ENCODE data around the gene VPS37C.
"Not testable (repeated sequence)": the region's sequence is repeated elsewhere in the genome, so short reads cannot be mapped to it uniquely, and the experiment has no call there.

Gene VPS37C

GRCh38 chr11:61174273-61174672 lies 13.0 kb upstream of the VPS37C start:
- DNase-seq: no peak

GRCh38 chr11:61173456-61173855 lies 12.2 kb upstream of the VPS37C start:
- DNase-seq: no peak

- DNase-seq: no peak
Measured at GRCh38 chr11:61172888-61173287, 11.7 kb upstream of the VPS37C start.

- DNase-seq: no peak
Measured at GRCh38 chr11:61172356-61172755, 11.1 kb upstream of the VPS37C start.

GRCh38 chr11:61171907-61172306 lies 10.7 kb upstream of the VPS37C start:
- no peak for DNase-seq

- no peak for DNase-seq
Measured at GRCh38 chr11:61170566-61170965, 9.3 kb upstream of the VPS37C start.

- DNase-seq: no peak
Measured at GRCh38 chr11:61168800-61169199, 7.6 kb upstream of the VPS37C start.

- no peak for DNase-seq
Measured at GRCh38 chr11:61168042-61168688, 6.9 kb upstream of the VPS37C start.

GRCh38 chr11:61166331-61166730 lies 5.1 kb upstream of the VPS37C start:
- DNase-seq: not testable (repeated sequence)

DNA sequence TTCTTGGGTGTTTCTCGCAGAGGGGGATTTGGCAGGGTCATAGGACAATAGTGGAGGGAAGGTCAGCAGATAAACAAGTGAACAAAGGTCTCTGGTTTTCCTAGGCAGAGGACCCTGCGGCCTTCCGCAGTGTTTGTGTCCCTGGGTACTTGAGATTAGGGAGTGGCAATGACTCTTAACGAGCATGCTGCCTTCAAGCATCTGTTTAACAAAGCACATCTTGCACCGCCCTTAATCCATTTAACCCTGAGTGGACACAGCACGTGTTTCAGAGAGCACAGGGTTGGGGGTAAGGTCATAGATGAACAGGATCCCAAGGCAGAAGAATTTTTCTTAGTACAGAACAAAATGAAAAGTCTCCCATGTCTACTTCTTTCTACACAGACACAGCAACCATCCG lies 4.6 kb upstream of the VPS37C start:
- DNase-seq: not testable (repeated sequence)

DNA sequence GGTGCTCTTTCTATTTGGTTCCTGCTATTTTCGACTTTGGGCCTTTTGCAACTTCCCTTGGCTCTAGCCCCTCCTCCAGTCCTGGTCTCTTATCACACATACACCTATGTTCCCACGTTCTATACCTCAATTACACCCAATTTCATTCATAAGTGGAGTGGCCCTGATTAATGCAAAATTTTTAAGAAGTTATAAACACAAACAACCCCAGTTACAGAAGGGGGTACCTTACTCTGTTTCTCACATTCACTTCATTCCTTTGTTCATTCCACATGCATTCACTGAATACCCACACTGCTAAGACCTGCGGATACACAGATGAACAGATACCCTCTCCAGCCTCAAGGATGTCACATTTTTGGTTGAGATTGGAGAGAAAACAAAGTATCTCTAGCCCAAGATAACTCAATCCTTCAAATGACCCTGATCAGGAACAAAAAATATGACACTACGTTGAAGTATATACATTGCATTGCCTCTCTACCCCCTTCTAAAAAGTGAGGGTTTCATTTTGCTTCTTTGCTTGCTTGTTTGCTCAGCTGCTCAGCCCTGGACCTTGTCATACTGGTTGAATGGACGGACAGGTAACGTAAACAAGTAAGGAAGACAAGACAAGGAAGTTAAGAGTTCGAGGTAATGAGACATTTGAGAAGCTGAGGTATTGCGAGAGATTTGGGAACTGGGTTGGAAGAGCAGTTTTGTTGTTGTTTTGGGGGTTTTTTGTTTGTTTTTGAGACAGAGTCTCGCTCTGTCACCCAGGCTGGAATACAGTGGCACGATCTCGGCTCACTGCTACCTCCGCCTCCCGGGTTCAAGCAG lies 3.6 kb upstream of the VPS37C start:
- DNase-seq: no peak

DNA sequence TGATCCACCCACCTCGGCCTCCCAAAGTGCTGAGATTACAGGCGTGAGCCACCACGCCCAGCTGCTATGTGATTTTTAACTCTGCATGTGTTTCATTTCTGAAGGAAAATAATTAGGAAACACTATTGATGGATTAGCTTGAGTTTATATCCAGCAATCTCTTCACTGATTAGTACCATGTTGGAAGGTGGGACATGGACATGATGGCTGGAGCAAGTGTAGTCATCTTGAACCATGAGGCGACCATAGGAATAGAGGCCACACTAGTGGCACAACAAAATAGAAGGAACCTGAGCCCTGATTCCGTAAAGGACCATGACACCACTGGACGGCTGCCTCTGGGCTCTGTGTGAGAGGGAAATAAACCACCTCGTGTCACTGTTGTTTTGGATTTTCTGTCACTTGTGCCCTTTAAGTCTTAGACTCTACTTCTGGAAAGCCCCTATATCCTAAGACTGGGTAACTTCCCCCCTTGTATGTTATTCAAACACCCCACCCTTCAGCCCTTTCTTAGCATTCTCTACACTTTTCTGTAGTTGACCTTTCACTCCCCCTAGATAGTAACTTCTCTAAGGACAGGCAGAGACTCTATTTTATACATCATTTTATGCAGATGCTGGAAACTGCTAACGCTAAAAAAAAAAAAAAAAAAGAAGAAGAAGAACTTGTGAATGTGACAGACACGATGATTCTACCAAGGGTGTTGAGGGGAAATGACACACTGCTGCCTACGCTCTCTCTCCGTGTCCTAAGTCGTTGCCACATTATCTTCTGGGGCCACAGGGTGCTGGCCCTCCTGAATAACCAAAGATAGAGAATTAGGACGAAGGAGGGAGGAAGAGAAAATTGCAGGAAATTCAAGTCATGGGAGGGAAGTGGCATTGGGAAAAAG lies 2.7 kb upstream of the VPS37C start:
- DNase-seq: no peak

GRCh38 chr11:61163021-61163420 lies 1.8 kb upstream of the VPS37C start:
- no peak for DNase-seq

- DNase-seq: no peak
Measured at GRCh38 chr11:61162092-61162941, 1.1 kb upstream of the VPS37C start.

DNA sequence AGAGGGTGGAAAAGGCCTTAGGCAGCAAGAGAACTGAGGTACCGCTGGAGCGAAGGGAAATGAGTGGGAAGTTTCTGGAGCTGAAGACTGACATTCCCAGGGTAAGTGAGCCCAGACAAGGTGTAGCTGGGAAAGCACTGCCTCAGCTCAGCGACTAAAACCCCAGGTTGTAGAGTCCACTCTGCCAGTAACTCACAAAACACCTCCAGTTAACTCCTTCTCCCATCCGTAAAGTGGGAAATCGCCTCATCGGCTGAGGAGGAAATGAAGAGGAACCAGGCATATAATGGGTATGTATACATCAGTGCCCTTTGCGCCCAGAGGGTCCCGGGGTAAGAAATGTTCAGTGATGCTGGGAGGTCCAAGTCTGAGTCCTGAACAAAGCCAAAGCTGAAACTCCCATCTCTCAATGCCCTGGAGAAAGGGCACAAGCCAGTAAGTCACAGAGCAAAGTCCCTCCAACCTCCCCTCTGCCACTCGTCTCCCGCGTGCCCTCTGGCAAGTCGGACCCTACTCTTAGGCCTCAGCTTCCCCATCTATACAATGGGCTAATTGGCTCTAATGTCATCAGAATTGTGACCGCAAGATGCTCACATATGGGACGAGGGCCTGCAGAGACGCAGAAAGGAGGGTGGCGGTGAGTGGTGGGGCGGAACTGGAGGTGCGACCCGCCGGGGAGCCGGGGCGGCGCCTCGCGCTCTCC lies 588 bp downstream of the VPS37C start:
- DNase-seq: no peak

DNA sequence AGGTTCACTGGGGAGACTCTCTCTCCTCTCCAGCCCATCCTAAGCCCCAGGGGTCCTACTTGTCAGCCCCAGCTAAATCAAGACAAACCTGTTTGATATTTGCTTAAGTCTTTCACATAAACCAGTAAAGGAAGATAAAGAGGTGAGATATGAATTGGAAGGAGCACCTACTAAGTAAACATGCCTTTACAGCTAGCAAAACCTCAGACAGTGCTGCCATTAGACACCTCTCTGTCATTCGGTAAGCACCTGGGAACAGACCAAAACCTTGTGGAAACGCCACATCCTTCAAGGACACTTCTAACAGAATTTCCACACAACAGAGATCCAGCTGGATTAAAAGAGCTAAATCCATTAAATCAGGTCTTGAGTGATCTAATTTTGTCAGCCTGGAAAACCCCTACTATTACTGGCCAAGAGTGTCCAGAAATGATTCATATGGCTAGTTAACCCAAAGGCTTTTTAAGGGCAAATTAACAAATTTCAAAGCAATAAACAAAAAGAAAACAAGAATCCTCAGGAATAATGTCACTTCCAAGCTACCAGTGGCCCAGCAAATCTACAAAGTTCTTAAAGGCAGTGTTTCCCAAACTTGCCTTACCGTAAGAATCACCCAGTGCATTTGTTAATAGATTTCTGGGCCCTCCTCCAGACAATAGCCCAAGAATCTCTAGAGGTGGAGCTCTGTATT lies 2.4 kb downstream of the VPS37C start:
- no peak for DNase-seq

- DNase-seq: no peak
Measured at GRCh38 chr11:61157743-61158142, 3.5 kb downstream of the VPS37C start.

DNA sequence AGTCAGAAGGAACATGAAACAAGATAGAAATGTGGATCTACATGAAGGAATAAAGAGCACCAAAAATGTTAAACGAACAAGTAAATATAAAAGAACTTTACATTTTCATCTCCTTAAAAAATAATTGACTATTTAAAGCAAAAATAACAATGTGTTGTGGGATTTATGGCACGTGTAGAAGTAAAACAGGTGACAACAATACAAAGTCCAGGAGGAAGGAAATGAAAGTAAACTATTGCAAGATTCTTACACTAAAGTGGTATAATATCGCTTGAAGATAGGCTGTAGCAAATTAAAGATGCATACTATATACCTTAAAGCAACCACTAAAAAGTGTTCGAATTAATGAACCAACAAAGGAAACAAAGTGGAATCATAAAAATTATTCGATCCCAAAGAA lies 5.5 kb downstream of the VPS37C start:
- no peak for DNase-seq

DNA sequence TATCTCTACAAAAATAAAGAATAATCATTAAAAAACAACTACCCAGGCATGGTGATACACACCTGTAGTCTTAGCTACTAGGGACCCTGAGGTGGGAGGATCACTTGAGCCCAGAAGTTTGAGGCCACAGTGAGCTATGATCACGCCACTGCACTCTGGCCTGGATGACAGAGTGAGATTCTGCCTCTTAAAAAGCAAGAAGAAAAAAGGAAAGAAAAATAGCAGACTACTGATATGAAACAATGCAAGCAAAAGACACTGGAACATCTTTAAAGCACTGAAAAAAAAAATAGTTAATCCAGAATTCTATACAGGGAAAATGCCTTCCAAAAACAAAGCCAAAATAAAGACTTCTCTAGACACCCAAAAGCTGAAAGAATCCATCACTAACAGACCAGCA lies 5.9 kb downstream of the VPS37C start:
- DNase-seq: no peak

- no peak for DNase-seq
Measured at GRCh38 chr11:61154528-61154927, 6.7 kb downstream of the VPS37C start.

GRCh38 chr11:61153593-61154095 lies 7.6 kb downstream of the VPS37C start:
- no peak for DNase-seq
